HepG2 (cell line): ENCODE data around the gene DYTN. TPM values are rescaled to one million over a fixed set of nuclear protein-coding genes. Genes with fewer than 3 reads are reported as not detected.
A peak's percentile ranks its signal among the peaks of the same experiment; 100 is the strongest.

Experiments used
- ATAC-seq: fragments of 200-7000 bp; cut with Tn5 transposase; 3 replicates; pipeline ENCODE4 v1.9.1; 2020; ENCODE audit warnings: mild to moderate bottlenecking, moderate library complexity
- BruUV-seq: library from RNA; stranded (reverse); fragments of 400-500 nt; replicated peaks from 2 replicates; lab custom pipeline; 2021; lab: Mats Ljungman, UMichigan
- CTCF ChIA-PET: fragments of 300-600 bp; formaldehyde crosslinking; extraction: SDS; loops from one replicate; lab custom pipeline; 2021; ENCODE audit warnings: low total read pairs, inconsistent platforms, low intra/inter-chr PET ratio; lab: Yijun Ruan, JAX
- POLR2A ChIA-PET: fragments of 350-600 bp; sonication (Branson Sonifier 250); formaldehyde crosslinking; loops from one replicate; lab custom pipeline; 2020; ENCODE audit warnings: antibody characterized with exemption, inconsistent platforms; lab: Yijun Ruan, JAX
- DNase-seq: peaks from one replicate; pipeline ENCODE4 v3.0.0-alpha.2; 2015; ENCODE audit warnings: low spot score
- FAIRE-seq: peaks from 3 replicates; lab custom pipeline; 2011; peaks lifted over from hg19 to GRCh38; lab: Jason Lieb, UNC
- H2AFZ ChIP-seq: one replicate; pipeline ENCODE4 v1.6.1; 2011; ENCODE audit warnings: low read length, inconsistent platforms
- H3K27ac ChIP-seq: fragments of 300-600 bp; 3 replicates; pipeline ENCODE4 v1.8.0; 2011; ENCODE audit warnings: mixed run types, mild to moderate bottlenecking, mixed read lengths, low read length, inconsistent platforms; ENCODE audit not compliant: insufficient read depth; ENCODE audit errors: extremely low read length
- H3K27me3 ChIP-seq, 2 experiments: fragments of 200-600 bp in 1 of 2; 2 replicates in 1 of 2; 3 replicates in 1 of 2; pipeline versions ENCODE4 v1.6.0 to v1.8.0; 2011; ENCODE audit warnings: low read length in 2 of 2, mild to moderate bottlenecking in 2 of 2, moderate library complexity in 2 of 2, inconsistent platforms in 1 of 2; ENCODE audit not compliant: insufficient read depth in 2 of 2, control insufficient read depth in 1 of 2
- H3K36me3 ChIP-seq, 2 experiments: fragments of 200-600 bp in 1 of 2; replicated peaks in 1 of 2; 2 replicates in 1 of 2; 3 replicates in 1 of 2; pipeline versions ENCODE4 v1.5.1 to v1.8.0; 2011; ENCODE audit warnings: low read length in 2 of 2, inconsistent platforms in 1 of 2; ENCODE audit not compliant: insufficient read depth in 2 of 2, control insufficient read depth in 1 of 2
- H3K4me1 ChIP-seq: 2 replicates; pipeline ENCODE4 v1.5.1; 2012; ENCODE audit warnings: low read length, inconsistent platforms; ENCODE audit not compliant: insufficient read depth
- H3K4me2 ChIP-seq: 2 replicates; pipeline ENCODE4 v1.6.0; 2011; ENCODE audit warnings: low read depth, low read length, inconsistent platforms
- H3K4me3 ChIP-seq, 3 experiments: fragments of 200-600 bp in 1 of 3; sonication (generic), shearing (Covaris generic) in 1 of 3; replicated peaks in 1 of 3; 2 replicates each; pipeline ENCODE4 v1.5.1; 2011 to 2016; ENCODE audit warnings: low read length in 3 of 3, inconsistent platforms in 2 of 3, low read depth in 2 of 3, mild to moderate bottlenecking in 2 of 3, control low read depth in 1 of 3, mixed read lengths in 1 of 3; ENCODE audit not compliant: insufficient read depth in 1 of 3
- H3K79me2 ChIP-seq: one replicate; pipeline ENCODE4 v1.6.1; 2011; ENCODE audit warnings: low read length, inconsistent platforms; ENCODE audit not compliant: insufficient read depth
- H3K9ac ChIP-seq: 2 replicates; pipeline ENCODE4 v1.6.0; 2011; ENCODE audit warnings: mild to moderate bottlenecking, low read depth, low read length, inconsistent platforms; ENCODE audit not compliant: insufficient read depth
- H3K9me3 ChIP-seq: 2 replicates; pipeline ENCODE4 v1.5.1; 2012; ENCODE audit warnings: mild to moderate bottlenecking, low read length
- H4K20me1 ChIP-seq: 2 replicates; pipeline ENCODE4 v1.6.0; 2011; ENCODE audit warnings: inconsistent platforms, mild to moderate bottlenecking, low read length, moderate library complexity; ENCODE audit not compliant: insufficient read depth
- FOSL2 ChIP-seq: sonication (generic); formaldehyde crosslinking; IDR thresholded peaks from 2 replicates; pipeline ENCODE4 v1.4.0; 2020; ENCODE audit warnings: missing genetic modification reagents
- HNF4A ChIP-seq: sonication (generic); formaldehyde crosslinking; IDR thresholded peaks from 2 replicates; pipeline ENCODE4 v1.4.0; 2020; ENCODE audit warnings: missing genetic modification reagents
- HNF4G ChIP-seq, 2 experiments: sonication (generic) in 1 of 2; formaldehyde crosslinking in 1 of 2; IDR thresholded peaks; 2 replicates each; pipeline versions ENCODE4 v1.4.0 to v1.6.1; 2011 to 2020; ENCODE audit warnings: borderline replicate concordance in 2 of 2, low read depth in 2 of 2, mild to moderate bottlenecking in 2 of 2, low read length in 1 of 2, missing genetic modification reagents in 1 of 2, moderate library complexity in 1 of 2
- NFYC ChIP-seq: IDR thresholded peaks from 2 replicates; pipeline ENCODE4 v1.6.1; 2016; ENCODE audit warnings: missing genetic modification reagents, missing compliant biosample characterization
- SNRNP70 ChIP-seq: fragments of 200-400 bp; formaldehyde crosslinking; IDR thresholded peaks from 2 replicates; pipeline ENCODE4 v1.6.1; 2017; ENCODE audit warnings: mild to moderate bottlenecking, low read depth, low read length, moderate library complexity
- ZNF331 ChIP-seq: sonication (generic); formaldehyde crosslinking; IDR thresholded peaks from 2 replicates; pipeline ENCODE4 v1.4.0; 2020; ENCODE audit warnings: missing genetic modification reagents
- ZNF800 ChIP-seq: sonication (generic); formaldehyde crosslinking; IDR thresholded peaks from 2 replicates; pipeline ENCODE4 v1.4.0; 2020; ENCODE audit warnings: missing genetic modification reagents
- WGBS: methylation state at CpG from one replicate; pipeline ENCODE4 v1.1.6; 2017; ENCODE audit warnings: low lambda C conversion rate; 5-methylcytosine and 5-hydroxymethylcytosine counted together
- in situ Hi-C: cut with HindIII; loops from 2 replicates; pipeline ENCODE4 v1.10.0; 2017; ENCODE audit warnings: low pct_unique_long_range_greater_than_20kb; ENCODE audit not compliant: extremely low pct_ligation_motif_present
- intact Hi-C: fragments of 100-400 bp; cut with micrococcal nuclease; formaldehyde crosslinking; loops from one replicate; pipeline ENCODE4 v1.10.0; 2022; ENCODE audit not compliant: unreplicated experiment
- polyA plus RNA-seq, 8 experiments: library from polyadenylated mRNA; depleted of rRNA in 3 of 8; stranded (reverse) in 7 of 8; unstranded in 1 of 8; fragments of >200 nt; fragmentation: Illumina TruSeq in 4 of 8; extraction: Trizol in 4 of 8; gene quantifications; 2 replicates each; pipeline versions ENCODE4 v1.2.1 to v1.2.3, GENCODE V29; 2011 to 2016; ENCODE audit warnings: low read depth in 4 of 8, missing spikeins in 1 of 8, mixed read lengths in 1 of 8; ENCODE audit not compliant: insufficient read depth in 1 of 8
- total RNA-seq, 5 experiments: library from RNA; depleted of rRNA; stranded (reverse); fragments of >200 nt; fragmentation: Illumina TruSeq; extraction: Trizol; gene quantifications; 2 replicates each; pipeline ENCODE4 v1.2.3, GENCODE V29; 2016; ENCODE audit warnings: low read depth in 1 of 5

The DYTN gene
- total and polyA plus RNA-seq, 2 of the 13 experiments (the other 11 are each of a cell fraction or from before 2014, with no cell fraction given), result not detected

GRCh38 chr2:206616151-206616550 is 102.0 kb downstream of the DYTN start:
- no peak for TF ChIP-seq HNF4G (IDR thresholded peaks at IDR 0.05; ENCODE audit: borderline replicate concordance, low read depth, low read length)
- TF ChIP-seq HNF4G (CRISPR knock-in tag; IDR thresholded peaks at IDR 0.05; ENCODE audit: borderline replicate concordance, low read depth), result no peak
- TF ChIP-seq NFYC (CRISPR knock-in tag), result no peak
- TF ChIP-seq ZNF800, result no peak
- peak; percentile 44; the same call in 1 of the 2 replicates for TF ChIP-seq FOSL2 (CRISPR knock-in tag)
- no TSS peak for BruUV-seq
- H4K20me1 ChIP-seq, result no peaks in the 10 kb centered on the region
- FAIRE-seq (no peak), DNase-seq (no peak), ATAC-seq (no peak)
- H3K9me3 ChIP-seq, result no peaks in the 10 kb centered on the region
- no peak overlapping the region for H3K4me2 ChIP-seq
- ChIA-PET POLR2A (no interaction called here), CTCF (no interaction called here)
- in situ Hi-C loops, result no loop called here
- H3K79me2 ChIP-seq, result no peaks in the 10 kb centered on the region
- no peak overlapping the region for H3K27ac ChIP-seq
- no peaks in the 10 kb centered on the region for H3K36me3 ChIP-seq
- no peak overlapping the region for H3K9ac ChIP-seq
- no peaks in the 10 kb centered on the region for H3K4me1 ChIP-seq
- intact Hi-C loops, result no loop called here
- no peak overlapping the region for H2AFZ ChIP-seq
- WGBS, result 0% methylated on average over 2 of the region's 2 CpGs
- H3K4me3 ChIP-seq, result no peak overlapping the region
- peaks cover 0 to 5% of the 10 kb centered on the region in 2 experiments; a peak in 1 of 5 replicates for H3K27me3 ChIP-seq

GRCh38 chr2:206615417-206616089 is 102.6 kb downstream of the DYTN start:
- ChIA-PET POLR2A (no interaction called here), CTCF (no interaction called here)
- peaks cover 0 to 5% of the 10 kb centered on the region in 2 experiments; a peak in 1 of 5 replicates for H3K27me3 ChIP-seq
- no peaks in the 10 kb centered on the region for H4K20me1 ChIP-seq
- intact Hi-C loops, result no loop called here
- 40% methylated on average over 7 of the region's 7 CpGs for WGBS
- BruUV-seq, result no TSS peak
- ATAC-seq (peak; percentile 98), FAIRE-seq (no peak), DNase-seq (peak; percentile 13)
- no peak overlapping the region for H3K4me2 ChIP-seq
- no peaks in the 10 kb centered on the region for H3K4me1 ChIP-seq
- no peak overlapping the region for H3K9ac ChIP-seq
- H2AFZ ChIP-seq, result no peak overlapping the region
- H3K27ac ChIP-seq, result no peak overlapping the region
- H3K36me3 ChIP-seq, result no peaks in the 10 kb centered on the region
- in situ Hi-C loops, result no loop called here
- H3K4me3 ChIP-seq, result no peak overlapping the region
- H3K9me3 ChIP-seq, result no peaks in the 10 kb centered on the region
- H3K79me2 ChIP-seq, result no peaks in the 10 kb centered on the region
- TF ChIP-seq ZNF331 (CRISPR knock-in tag) (peak; percentile 57), HNF4A (CRISPR knock-in tag) (peak; percentile 56), SNRNP70 (no peak)
